Osteocyte (in vitro differentiated cells): ENCODE data around the gene DYNC1H1. TPM values are rescaled to one million over a fixed set of nuclear protein-coding genes. Genes with fewer than 3 reads are reported as not detected.

Experiments used
- DNase-seq: peaks from one replicate; pipeline ENCODE4 v3.0.0; 2021; ENCODE audit warnings: mixed read lengths; ENCODE audit not compliant: unreplicated experiment; ENCODE audit errors: extremely low spot score
- H3K27ac Mint-ChIP-seq: one replicate; pipeline ENCODE4 v1.8.0; 2021; ENCODE audit warnings: mild to moderate bottlenecking, mixed read lengths; ENCODE audit not compliant: unreplicated experiment
- H3K27me3 Mint-ChIP-seq: one replicate; pipeline ENCODE4 v1.8.0; 2021; ENCODE audit warnings: mixed read lengths; ENCODE audit not compliant: unreplicated experiment
- H3K36me3 Mint-ChIP-seq: one replicate; pipeline ENCODE4 v1.8.0; 2021; ENCODE audit warnings: mixed read lengths; ENCODE audit not compliant: unreplicated experiment
- H3K4me1 Mint-ChIP-seq: one replicate; pipeline ENCODE4 v1.8.0; 2021; ENCODE audit warnings: mixed read lengths; ENCODE audit not compliant: unreplicated experiment
- H3K4me3 Mint-ChIP-seq: one replicate; pipeline ENCODE4 v1.8.0; 2021; ENCODE audit warnings: mild to moderate bottlenecking, moderate library complexity, mixed read lengths; ENCODE audit not compliant: unreplicated experiment
- H3K9me3 Mint-ChIP-seq: one replicate; pipeline ENCODE4 v1.8.0; 2021; ENCODE audit warnings: mixed read lengths; ENCODE audit not compliant: unreplicated experiment
- total RNA-seq: library from RNA; stranded (reverse); gene quantifications from 2 replicates; pipeline ENCODE4 v1.2.1, GENCODE V29; 2021
- TF ChIP-seq, protein P1 (sequence below): fragments of 200-600 bp; sonication (generic); IDR thresholded peaks from 2 replicates; pipeline ENCODE4 v1.5.0; 2021; ENCODE audit warnings: antibody characterized with exemption, mild to moderate bottlenecking, moderate library complexity

DYNC1H1 gene
- total RNA-seq, 1 donor from 2014 or later: 821 TPM

- peaks cover 17% of the 10 kb centered on the region for H3K4me1 Mint-ChIP-seq
- no peaks in the 10 kb centered on the region for H3K9me3 Mint-ChIP-seq
- H3K27me3 Mint-ChIP-seq: peaks cover 25% of the 10 kb centered on the region
- H3K36me3 Mint-ChIP-seq: no peaks in the 10 kb centered on the region
- DNase-seq: no peak
- H3K27ac Mint-ChIP-seq: no peak overlapping the region
- TF ChIP-seq, protein P1, sequence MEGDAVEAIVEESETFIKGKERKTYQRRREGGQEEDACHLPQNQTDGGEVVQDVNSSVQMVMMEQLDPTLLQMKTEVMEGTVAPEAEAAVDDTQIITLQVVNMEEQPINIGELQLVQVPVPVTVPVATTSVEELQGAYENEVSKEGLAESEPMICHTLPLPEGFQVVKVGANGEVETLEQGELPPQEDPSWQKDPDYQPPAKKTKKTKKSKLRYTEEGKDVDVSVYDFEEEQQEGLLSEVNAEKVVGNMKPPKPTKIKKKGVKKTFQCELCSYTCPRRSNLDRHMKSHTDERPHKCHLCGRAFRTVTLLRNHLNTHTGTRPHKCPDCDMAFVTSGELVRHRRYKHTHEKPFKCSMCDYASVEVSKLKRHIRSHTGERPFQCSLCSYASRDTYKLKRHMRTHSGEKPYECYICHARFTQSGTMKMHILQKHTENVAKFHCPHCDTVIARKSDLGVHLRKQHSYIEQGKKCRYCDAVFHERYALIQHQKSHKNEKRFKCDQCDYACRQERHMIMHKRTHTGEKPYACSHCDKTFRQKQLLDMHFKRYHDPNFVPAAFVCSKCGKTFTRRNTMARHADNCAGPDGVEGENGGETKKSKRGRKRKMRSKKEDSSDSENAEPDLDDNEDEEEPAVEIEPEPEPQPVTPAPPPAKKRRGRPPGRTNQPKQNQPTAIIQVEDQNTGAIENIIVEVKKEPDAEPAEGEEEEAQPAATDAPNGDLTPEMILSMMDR: no peak
- no peak overlapping the region for H3K4me3 Mint-ChIP-seq
These were observed 19.9 kb upstream of the DYNC1H1 start for GRCh38 chr14:101944451-101944850.

GRCh38 chr14:101945171-101945570 lies 19.2 kb upstream of the DYNC1H1 start:
- no peaks in the 10 kb centered on the region for H3K36me3 Mint-ChIP-seq
- DNase-seq: no peak
- H3K4me3 Mint-ChIP-seq: no peak overlapping the region
- H3K4me1 Mint-ChIP-seq: peaks cover 18% of the 10 kb centered on the region
- no peaks in the 10 kb centered on the region for H3K9me3 Mint-ChIP-seq
- no peak overlapping the region for H3K27ac Mint-ChIP-seq
- peaks cover 25% of the 10 kb centered on the region for H3K27me3 Mint-ChIP-seq
- TF ChIP-seq, protein P1: no peak

- peak overlapping the region; percentile 99 for H3K27ac Mint-ChIP-seq
- H3K9me3 Mint-ChIP-seq: no peaks in the 10 kb centered on the region
- DNase-seq: no peak
- no peaks in the 10 kb centered on the region for H3K36me3 Mint-ChIP-seq
- peak overlapping the region; percentile 98 for H3K4me3 Mint-ChIP-seq
- peaks cover 15% of the 10 kb centered on the region for H3K27me3 Mint-ChIP-seq
- peaks cover 18% of the 10 kb centered on the region for H3K4me1 Mint-ChIP-seq
- TF ChIP-seq, protein P1: no peak
These were observed 16.8 kb upstream of the DYNC1H1 start for GRCh38 chr14:101947577-101947903.

GRCh38 chr14:101947904-101948665 lies 16.3 kb upstream of the DYNC1H1 start:
- TF ChIP-seq, protein P1: no peak
- peak; percentile 100 for DNase-seq
- peak overlapping the region; percentile 99 for H3K27ac Mint-ChIP-seq
- H3K4me3 Mint-ChIP-seq: peak overlapping the region; percentile 98
- no peaks in the 10 kb centered on the region for H3K9me3 Mint-ChIP-seq
- H3K36me3 Mint-ChIP-seq: no peaks in the 10 kb centered on the region
- peaks cover 12% of the 10 kb centered on the region for H3K27me3 Mint-ChIP-seq
- peaks cover 18% of the 10 kb centered on the region for H3K4me1 Mint-ChIP-seq

GRCh38 chr14:101948666-101949216 lies 15.6 kb upstream of the DYNC1H1 start:
- DNase-seq: no peak
- H3K36me3 Mint-ChIP-seq: no peaks in the 10 kb centered on the region
- H3K4me3 Mint-ChIP-seq: peak overlapping the region; percentile 98
- TF ChIP-seq, protein P1: no peak
- H3K27me3 Mint-ChIP-seq: peaks cover 6% of the 10 kb centered on the region
- no peaks in the 10 kb centered on the region for H3K9me3 Mint-ChIP-seq
- peak overlapping the region; percentile 99 for H3K27ac Mint-ChIP-seq
- H3K4me1 Mint-ChIP-seq: peaks cover 18% of the 10 kb centered on the region
